ENCODE data around the gene PCDHGA6. TPM values are rescaled to one million over a fixed set of nuclear protein-coding genes. Genes with fewer than 3 reads are reported as not detected.

Gene PCDHGA6
- total RNA-seq, 1 experiment from 2014 or later = 0.07 TPM

- no peak for DNase-seq (ENCODE audit: low read depth)
Measured at GRCh38 chr5:141419074-141419880, 45.6 kb downstream of the PCDHGA6 start.

GRCh38 chr5:141420855-141421488, 47.3 kb downstream of the PCDHGA6 start, which contains the start of gene PCDHGA11:
Gene PCDHGA11, plus strand, starts transcription at chr5:141421051. Its CDS starts 177 bp downstream, at chr5:141421228.
- DNase-seq (ENCODE audit: low read depth) = no peak

GRCh38 chr5:141421489-141421855, 47.8 kb downstream of the PCDHGA6 start:
- no peak for DNase-seq (ENCODE audit: low read depth)

GRCh38 chr5:141422742-141423291, 49.1 kb downstream of the PCDHGA6 start:
- DNase-seq (ENCODE audit: low read depth) = no peak

GRCh38 chr5:141427783-141428426, 54.2 kb downstream of the PCDHGA6 start:
- DNase-seq (ENCODE audit: low read depth) = no peak

Other genes with a start within 250 kb of the PCDHGA6 start
- not detected in 2 replicates for gene PCDHB5, start 238.7 kb upstream of the PCDHGA6 start, total RNA-seq (2014; rRNA removed; shearing (Covaris generic))
- 0.49 and 0.62 TPM in 2 replicates for gene PCDHB6, start 223.8 kb upstream of the PCDHGA6 start, total RNA-seq (2014; rRNA removed; shearing (Covaris generic))
- 1.7 and 2.1 TPM in 2 replicates for gene PCDHB7, start 201.2 kb upstream of the PCDHGA6 start, total RNA-seq (2014; rRNA removed; shearing (Covaris generic))
- 0.98 and 3.8 TPM in 2 replicates for gene PCDHB8, start 196.1 kb upstream of the PCDHGA6 start, total RNA-seq (2014; rRNA removed; shearing (Covaris generic))
- gene PCDHB16, start 191.5 kb upstream of the PCDHGA6 start, total RNA-seq (2014; rRNA removed; shearing (Covaris generic)) = 3.0 and 8.6 TPM in 2 replicates
- gene PCDHB9, start 186.7 kb upstream of the PCDHGA6 start, total RNA-seq (2014; rRNA removed; shearing (Covaris generic)) = 1.6 and 9.3 TPM in 2 replicates
- gene PCDHB10, start 181.5 kb upstream of the PCDHGA6 start, total RNA-seq (2014; rRNA removed; shearing (Covaris generic)) = 0.49 and 1.3 TPM in 2 replicates
- 0.25 and 0.49 TPM in 2 replicates for gene PCDHB11, start 174.3 kb upstream of the PCDHGA6 start, total RNA-seq (2014; rRNA removed; shearing (Covaris generic))
- 1.7 and 2.6 TPM in 2 replicates for gene PCDHB12, start 165.2 kb upstream of the PCDHGA6 start, total RNA-seq (2014; rRNA removed; shearing (Covaris generic))
- gene PCDHB13, start 160.0 kb upstream of the PCDHGA6 start, total RNA-seq (2014; rRNA removed; shearing (Covaris generic)) = 0.39 and 0.42 TPM in 2 replicates
- 0.44 and 1.9 TPM in 2 replicates for gene PCDHB14, start 150.5 kb upstream of the PCDHGA6 start, total RNA-seq (2014; rRNA removed; shearing (Covaris generic))
- 0.17 TPM in 1 of 2 replicates, not detected in the other for gene PCDHB15, start 128.5 kb upstream of the PCDHGA6 start, total RNA-seq (2014; rRNA removed; shearing (Covaris generic))
- 0.05 TPM in 1 of 2 replicates, not detected in the other for gene SLC25A2, start 69.8 kb upstream of the PCDHGA6 start, total RNA-seq (2014; rRNA removed; shearing (Covaris generic))
- 52.8 and 84.2 TPM in 2 replicates for gene TAF7, start 53.1 kb upstream of the PCDHGA6 start, total RNA-seq (2014; rRNA removed; shearing (Covaris generic))
- 0.71 and 0.89 TPM in 2 replicates for gene PCDHGA1, start 43.4 kb upstream of the PCDHGA6 start, total RNA-seq (2014; rRNA removed; shearing (Covaris generic))
- 0.22 and 0.32 TPM in 2 replicates for gene PCDHGA2, start 35.1 kb upstream of the PCDHGA6 start, total RNA-seq (2014; rRNA removed; shearing (Covaris generic))
- gene PCDHGA3, start 30.1 kb upstream of the PCDHGA6 start, total RNA-seq (2014; rRNA removed; shearing (Covaris generic)) = 0.49 TPM in 1 of 2 replicates, not detected in the other
- 3.3 and 4.9 TPM in 2 replicates for gene PCDHGB1, start 23.8 kb upstream of the PCDHGA6 start, total RNA-seq (2014; rRNA removed; shearing (Covaris generic))
- 0.17 and 0.91 TPM in 2 replicates for gene PCDHGA4, start 18.9 kb upstream of the PCDHGA6 start, total RNA-seq (2014; rRNA removed; shearing (Covaris generic))
- gene PCDHGB2, start 13.9 kb upstream of the PCDHGA6 start, total RNA-seq (2014; rRNA removed; shearing (Covaris generic)) = 0.25 and 0.57 TPM in 2 replicates
- 0.02 and 0.10 TPM in 2 replicates for gene PCDHGA5, start 9.7 kb upstream of the PCDHGA6 start, total RNA-seq (2014; rRNA removed; shearing (Covaris generic))
- 0.49 and 0.54 TPM in 2 replicates for gene PCDHGB3, start 3.6 kb upstream of the PCDHGA6 start, total RNA-seq (2014; rRNA removed; shearing (Covaris generic))
- gene PCDHGA7, start 8.9 kb downstream of the PCDHGA6 start, total RNA-seq (2014; rRNA removed; shearing (Covaris generic)) = 0.17 TPM in 1 of 2 replicates, not detected in the other
- gene PCDHGB4, start 13.8 kb downstream of the PCDHGA6 start, total RNA-seq (2014; rRNA removed; shearing (Covaris generic)) = not detected in 2 replicates
- gene PCDHGA8, start 18.7 kb downstream of the PCDHGA6 start, total RNA-seq (2014; rRNA removed; shearing (Covaris generic)) = 0.07 TPM in 1 of 2 replicates, not detected in the other
- not detected in 2 replicates for gene PCDHGB5, start 24.1 kb downstream of the PCDHGA6 start, total RNA-seq (2014; rRNA removed; shearing (Covaris generic))
- 0.02 and 0.17 TPM in 2 replicates for gene PCDHGA9, start 28.9 kb downstream of the PCDHGA6 start, total RNA-seq (2014; rRNA removed; shearing (Covaris generic))
- 0.02 TPM in 1 of 2 replicates, not detected in the other for gene PCDHGB6, start 34.1 kb downstream of the PCDHGA6 start, total RNA-seq (2014; rRNA removed; shearing (Covaris generic))
- 0.71 and 0.89 TPM in 2 replicates for gene PCDHGA10, start 39.1 kb downstream of the PCDHGA6 start, total RNA-seq (2014; rRNA removed; shearing (Covaris generic))
- 7.1 and 7.7 TPM in 2 replicates for gene PCDHGB7, start 43.8 kb downstream of the PCDHGA6 start, total RNA-seq (2014; rRNA removed; shearing (Covaris generic))
- 0.05 TPM in 1 of 2 replicates, not detected in the other for gene PCDHGA11, start 47.2 kb downstream of the PCDHGA6 start, total RNA-seq (2014; rRNA removed; shearing (Covaris generic))
- 0.39 TPM in 1 of 2 replicates, not detected in the other for gene PCDHGA12, start 56.6 kb downstream of the PCDHGA6 start, total RNA-seq (2014; rRNA removed; shearing (Covaris generic))
- gene PCDHGC3, start 102.1 kb downstream of the PCDHGA6 start, total RNA-seq (2014; rRNA removed; shearing (Covaris generic)) = 41.3 and 88.4 TPM in 2 replicates
- 0.25 and 0.69 TPM in 2 replicates for gene PCDHGC4, start 111.1 kb downstream of the PCDHGA6 start, total RNA-seq (2014; rRNA removed; shearing (Covaris generic))
- gene PCDHGC5, start 115.2 kb downstream of the PCDHGA6 start, total RNA-seq (2014; rRNA removed; shearing (Covaris generic)) = 2.0 and 2.2 TPM in 2 replicates
- gene DIAPH1, start 245.1 kb downstream of the PCDHGA6 start, total RNA-seq (2014; rRNA removed; shearing (Covaris generic)) = 32.8 and 77.0 TPM in 2 replicates

Data from M059J (cell line).